PC-9 (cell line): ENCODE measurements around the gene FHL1. TPM values are rescaled to one million over a fixed set of nuclear protein-coding genes. Genes with fewer than 3 reads are reported as not detected.

Experiments used
- BruUV-seq: library from RNA; stranded (reverse); fragments of 400-500 nt; replicated peaks from 2 replicates; lab custom pipeline; 2021; lab: Mats Ljungman, UMichigan
- CTCF ChIA-PET: fragments of 300-600 bp; sonication (Branson Sonifier 250); formaldehyde crosslinking; loops from one replicate; lab custom pipeline; 2022; ENCODE audit warnings: antibody characterized with exemption; lab: Charles Lee
- POLR2A ChIA-PET: fragments of 300-600 bp; sonication (Branson Sonifier 250); formaldehyde crosslinking; loops from one replicate; lab custom pipeline; 2022; ENCODE audit warnings: antibody characterized with exemption; ENCODE audit not compliant: unreplicated experiment; lab: Charles Lee
- DNase-seq, 2 experiments: peaks; one replicate each; pipeline versions ENCODE4 v3.0.0 to v3.0.0-alpha.2; 2015 to 2022; ENCODE audit warnings: mixed read lengths in 1 of 2
- H2AFZ ChIP-seq: fragments of 200-600 bp; sonication (generic); 2 replicates; pipeline ENCODE4 v1.8.1; 2017; ENCODE audit warnings: antibody characterized with exemption
- H3F3A ChIP-seq: fragments of 200-600 bp; sonication (generic); 2 replicates; pipeline ENCODE4 v1.8.1; 2017; ENCODE audit warnings: antibody characterized with exemption, mild to moderate bottlenecking, low read depth; ENCODE audit not compliant: insufficient read depth
- H3K27ac ChIP-seq: fragments of 200-600 bp; sonication (generic); 2 replicates; pipeline ENCODE4 v1.6.1; 2016; ENCODE audit warnings: mixed run types
- H3K27me3 ChIP-seq: fragments of 200-600 bp; sonication (generic); 2 replicates; pipeline ENCODE4 v1.6.1; 2016; ENCODE audit warnings: low read depth, mixed run types; ENCODE audit not compliant: insufficient read depth
- H3K36me3 ChIP-seq: fragments of 200-600 bp; sonication (generic); 2 replicates; pipeline ENCODE4 v1.6.1; 2016; ENCODE audit warnings: low read depth, mixed run types
- H3K4me1 ChIP-seq: fragments of 200-600 bp; sonication (generic); replicated peaks from 2 replicates; pipeline ENCODE4 v1.6.1; 2016; ENCODE audit warnings: mixed run types; ENCODE audit not compliant: insufficient read depth
- H3K4me2 ChIP-seq: fragments of 200-600 bp; sonication (generic); 2 replicates; pipeline ENCODE4 v1.6.1; 2017; ENCODE audit warnings: mixed run types
- H3K4me3 ChIP-seq: fragments of 200-600 bp; sonication (generic); 2 replicates; pipeline ENCODE4 v1.6.1; 2016; ENCODE audit warnings: mixed run types
- H3K79me2 ChIP-seq: fragments of 200-600 bp; sonication (generic); 2 replicates; pipeline ENCODE4 v1.6.1; 2017; ENCODE audit warnings: low read depth, mixed run types
- H3K9me2 ChIP-seq: fragments of 200-600 bp; sonication (generic); 2 replicates; pipeline ENCODE4 v1.8.1; 2017; ENCODE audit warnings: mild to moderate bottlenecking; ENCODE audit not compliant: insufficient read depth
- H3K9me3 ChIP-seq: fragments of 200-600 bp; sonication (generic); 2 replicates; pipeline ENCODE4 v1.8.1; 2016; ENCODE audit warnings: low read depth; ENCODE audit not compliant: insufficient read depth
- H4K20me1 ChIP-seq: fragments of 200-600 bp; sonication (generic); 2 replicates; pipeline ENCODE4 v1.8.1; 2017; ENCODE audit not compliant: insufficient read depth
- CTCF ChIP-seq: fragments of 200-600 bp; sonication (generic); conservative IDR thresholded peaks from 2 replicates; pipeline ENCODE4 v1.6.1; 2017; ENCODE audit warnings: mixed run types, antibody characterized with exemption, mild to moderate bottlenecking, moderate library complexity
- EZH2 ChIP-seq: fragments of 200-600 bp; sonication (generic); IDR thresholded peaks from 2 replicates; pipeline ENCODE4 v1.8.0; 2017; ENCODE audit warnings: antibody characterized with exemption, low read depth
- intact Hi-C: fragments of 100-400 bp; cut with micrococcal nuclease; formaldehyde crosslinking; loops from one replicate; pipeline ENCODE4 v1.10.0; 2022; ENCODE audit not compliant: unreplicated experiment
- total RNA-seq: library from RNA; stranded (reverse); gene quantifications from 2 replicates; pipeline ENCODE4 v1.2.3, GENCODE V29; 2021

The FHL1 gene
- total RNA-seq, 1 experiment from 2014 or later: 0.65 TPM

- H3K27me3 ChIP-seq: no peaks in the 10 kb centered on the region
- no peaks in the 10 kb centered on the region for H4K20me1 ChIP-seq
- no peak for DNase-seq
- TF ChIP-seq EZH2 (no peak), CTCF (no peak)
- no peaks in the 10 kb centered on the region for H3K9me2 ChIP-seq
- POLR2A ChIA-PET: no interaction called here
- no peaks in the 10 kb centered on the region; the same call in 1 of the 2 replicates for H3F3A ChIP-seq
- intact Hi-C loops: no loop called here
- H3K4me1 ChIP-seq: 0 out of 2 replicates have a peak, but pooled peaks cover 5% of the 10 kb centered on the region
- CTCF ChIA-PET: no interaction called here
- H3K4me3 ChIP-seq: no peak overlapping the region
- no peaks in the 10 kb centered on the region for H3K9me3 ChIP-seq
- H3K36me3 ChIP-seq: no peaks in the 10 kb centered on the region
- no peak overlapping the region for H2AFZ ChIP-seq
- H3K27ac ChIP-seq: no peak overlapping the region
- H3K79me2 ChIP-seq: no peaks in the 10 kb centered on the region
- H3K4me2 ChIP-seq: no peak overlapping the region
- no TSS peak for BruUV-seq
Observed at GRCh38 chrX:136157187-136157586, 9.9 kb downstream of the FHL1 start.

GRCh38 chrX:136158685-136159084, 11.4 kb downstream of the FHL1 start:
- no peaks in the 10 kb centered on the region for H3K79me2 ChIP-seq
- intact Hi-C loops: no loop called here
- H4K20me1 ChIP-seq: no peaks in the 10 kb centered on the region

GRCh38 chrX:136159611-136160025, 12.3 kb downstream of the FHL1 start:
- H4K20me1 ChIP-seq: no peaks in the 10 kb centered on the region
- H3K36me3 ChIP-seq: no peaks in the 10 kb centered on the region
- H3K79me2 ChIP-seq: no peaks in the 10 kb centered on the region
- H3K9me3 ChIP-seq: no peaks in the 10 kb centered on the region
- POLR2A ChIA-PET: no interaction called here
- no peak overlapping the region; the same call in 1 of the 2 replicates for H2AFZ ChIP-seq
- CTCF ChIA-PET: no interaction called here
- H3K4me1 ChIP-seq: 0 out of 2 replicates have a peak, but pooled peaks cover 5% of the 10 kb centered on the region
- H3F3A ChIP-seq: no peaks in the 10 kb centered on the region; the same call in 1 of the 2 replicates
- no peak overlapping the region for H3K4me3 ChIP-seq
- no peak overlapping the region for H3K27ac ChIP-seq
- TF ChIP-seq EZH2 (no peak), CTCF (no peak)
- H3K4me2 ChIP-seq: peak overlapping the region; percentile 29; the same call in 1 of the 2 replicates
- DNase-seq: peak in 1 of 2 experiments; percentile 42
- BruUV-seq: no TSS peak
- no peaks in the 10 kb centered on the region for H3K9me2 ChIP-seq
- intact Hi-C loops: loop anchor here (5.0 kb wide), 1 partner anchor 533 kb away; no protein-coding TSS in a partner anchor
- no peaks in the 10 kb centered on the region for H3K27me3 ChIP-seq

More at GRCh38 chrX:136158685-136159084, 11.4 kb downstream of the FHL1 start:
- H3K4me1 ChIP-seq: 0 out of 2 replicates have a peak, but pooled peaks cover 5% of the 10 kb centered on the region
- BruUV-seq: no TSS peak
- DNase-seq: no peak
- H3F3A ChIP-seq: no peaks in the 10 kb centered on the region; the same call in 1 of the 2 replicates
- H2AFZ ChIP-seq: no peak overlapping the region
- ChIA-PET POLR2A (no interaction called here), CTCF (no interaction called here)
- no peak overlapping the region for H3K27ac ChIP-seq
- H3K9me2 ChIP-seq: no peaks in the 10 kb centered on the region
- H3K4me2 ChIP-seq: no peak overlapping the region
- no peak for TF ChIP-seq CTCF
- TF ChIP-seq EZH2: no peak
- no peaks in the 10 kb centered on the region for H3K36me3 ChIP-seq
- H3K27me3 ChIP-seq: no peaks in the 10 kb centered on the region
- H3K9me3 ChIP-seq: no peaks in the 10 kb centered on the region
- no peak overlapping the region for H3K4me3 ChIP-seq
